CD4-positive, alpha-beta T cell treated with Interleukin-6 for 4 hours (primary cell): ENCODE measurements around the gene DYNC1LI1.
"Not testable (repeated sequence)": the region's sequence is repeated elsewhere in the genome, so short reads cannot be mapped to it uniquely, and the experiment has no call there.

ENCODE experiments used
- DNase-seq: peaks from one replicate; pipeline ENCODE4 v3.0.0-alpha.2; 2020; ENCODE audit warnings: mixed read lengths

The DYNC1LI1 gene

DNA sequence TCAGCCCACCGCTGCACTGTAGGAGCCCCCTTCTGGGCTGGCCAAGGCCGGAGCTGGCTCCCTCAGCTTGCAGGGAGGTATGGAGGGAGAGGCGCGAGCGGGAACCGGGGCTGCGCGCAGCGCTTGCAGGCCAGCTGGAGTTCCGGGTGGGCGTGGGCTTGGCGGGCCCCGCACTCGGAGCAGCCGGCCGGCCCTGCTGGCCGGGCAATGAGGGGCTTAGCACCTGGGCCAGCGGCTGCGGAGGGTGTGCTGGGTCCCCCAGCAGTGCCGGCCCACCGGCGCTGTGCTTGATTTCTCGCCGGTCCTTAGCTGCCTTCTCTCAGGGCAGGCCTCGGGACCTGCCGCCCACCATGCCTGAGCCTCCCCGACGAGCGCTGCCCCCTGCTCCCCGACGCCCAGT is 8.0 kb upstream of the DYNC1LI1 start:
- DNase-seq: not testable (repeated sequence)

DNA sequence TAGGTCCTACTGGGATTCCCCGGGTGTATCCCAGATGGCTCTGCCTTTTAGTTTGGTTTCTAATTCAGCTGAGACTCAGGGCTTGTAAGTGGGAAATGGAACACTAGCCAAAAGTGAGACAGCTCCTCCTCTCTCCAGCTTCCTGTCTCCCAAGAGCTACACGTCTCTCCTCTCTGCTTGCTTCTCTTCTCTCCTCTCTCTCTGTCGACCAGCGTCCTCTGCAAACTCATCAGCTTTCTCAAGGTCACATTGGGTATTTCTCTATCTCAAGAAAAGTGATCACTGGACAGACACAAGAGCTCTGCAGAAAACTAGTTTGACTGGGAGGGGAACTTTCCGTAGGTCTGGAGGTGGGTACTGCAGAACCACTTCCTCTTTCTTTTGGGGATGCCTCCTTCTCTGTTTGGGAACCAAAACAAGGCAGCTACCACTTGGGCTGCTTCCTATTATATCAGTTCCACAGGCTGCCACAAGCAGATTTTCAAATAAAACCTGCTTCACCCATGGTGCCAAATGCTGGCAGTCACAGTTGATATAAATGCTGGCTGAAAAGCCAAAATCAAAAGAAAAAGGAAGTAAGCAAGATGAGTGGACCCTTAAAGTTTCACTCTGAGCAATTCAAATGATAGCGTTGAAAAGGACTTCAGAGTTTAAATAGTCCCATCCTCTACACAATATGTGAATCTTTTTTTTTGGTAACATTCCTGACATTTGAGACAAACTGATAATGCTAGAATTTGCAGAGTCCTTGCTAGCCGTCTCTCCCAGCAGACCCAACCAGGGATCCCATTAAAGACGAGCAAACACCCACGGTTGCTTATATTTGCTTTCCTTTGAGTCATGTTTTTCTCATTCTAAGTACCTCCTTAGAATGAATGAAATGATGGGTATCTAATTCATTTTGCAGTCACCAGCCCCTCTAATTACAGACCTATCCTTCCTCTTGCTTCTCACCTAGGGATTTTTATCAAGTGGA is 7.2 kb upstream of the DYNC1LI1 start:
- no peak for DNase-seq

DNA sequence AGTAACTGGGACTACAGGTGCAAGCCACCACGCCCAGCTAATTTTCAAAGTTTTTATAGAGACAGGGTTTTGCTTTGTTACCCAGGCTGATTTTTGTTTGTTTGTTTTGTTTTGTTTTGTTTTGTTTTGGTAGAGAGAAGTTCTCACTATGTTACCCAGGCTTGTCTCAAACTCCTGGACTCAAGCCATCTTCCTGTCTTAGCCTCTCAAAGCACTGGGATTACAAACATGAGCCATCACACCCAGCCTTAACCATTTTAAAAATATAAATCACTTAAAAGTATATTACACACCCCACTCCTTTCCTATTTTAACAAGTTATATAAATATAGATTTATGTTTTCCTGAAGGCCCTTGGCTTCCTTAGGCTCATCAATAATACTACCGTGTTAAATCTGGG is 6.5 kb upstream of the DYNC1LI1 start:
- DNase-seq: no peak

DNA sequence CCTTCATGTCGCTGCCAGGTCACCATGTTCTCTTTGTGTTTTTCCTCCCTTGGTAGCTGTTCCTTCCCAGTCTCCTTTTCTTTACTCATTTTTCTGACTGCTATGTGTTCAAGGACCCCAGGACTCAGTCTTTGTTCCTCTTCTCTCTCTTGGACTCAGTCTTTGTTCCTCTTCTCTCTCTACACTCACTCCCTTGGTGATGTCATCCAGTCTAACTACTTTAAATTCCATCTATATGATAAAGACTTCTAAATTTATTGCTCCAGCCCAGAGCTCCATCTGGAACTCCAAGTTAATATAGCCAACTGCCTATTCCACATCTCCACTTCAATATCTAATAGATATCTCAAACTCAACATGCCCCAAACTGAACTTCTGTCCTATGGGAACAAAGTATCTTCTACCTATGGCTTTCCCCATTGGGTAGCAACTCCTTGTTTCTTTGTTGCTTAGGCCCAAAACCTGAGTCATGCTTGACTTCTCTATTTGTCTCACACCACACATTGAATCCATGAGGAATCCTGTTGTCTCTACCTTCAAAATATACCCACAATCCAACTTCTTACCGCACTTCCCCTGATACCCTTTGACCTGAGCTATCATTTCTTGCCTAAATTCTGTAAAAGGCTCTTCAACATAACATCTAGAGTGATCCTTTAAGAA is 4.9 kb upstream of the DYNC1LI1 start:
- no peak for DNase-seq

DNA sequence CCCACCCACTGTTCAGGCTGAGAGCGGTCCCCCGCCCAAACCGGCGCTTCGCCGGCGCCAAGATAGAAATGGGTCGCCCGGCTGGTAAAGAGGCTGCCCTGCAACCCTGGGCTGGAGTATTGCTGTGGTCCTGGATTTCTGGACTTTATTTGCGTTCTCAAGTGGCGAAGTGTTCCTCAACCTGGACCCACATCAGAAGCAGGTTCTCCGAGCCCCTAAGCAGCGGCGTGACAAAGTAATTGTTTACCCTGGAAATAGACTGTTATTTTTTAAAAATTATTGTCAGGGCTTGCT is 481 bp upstream of the DYNC1LI1 start:
- no peak for DNase-seq

DNA sequence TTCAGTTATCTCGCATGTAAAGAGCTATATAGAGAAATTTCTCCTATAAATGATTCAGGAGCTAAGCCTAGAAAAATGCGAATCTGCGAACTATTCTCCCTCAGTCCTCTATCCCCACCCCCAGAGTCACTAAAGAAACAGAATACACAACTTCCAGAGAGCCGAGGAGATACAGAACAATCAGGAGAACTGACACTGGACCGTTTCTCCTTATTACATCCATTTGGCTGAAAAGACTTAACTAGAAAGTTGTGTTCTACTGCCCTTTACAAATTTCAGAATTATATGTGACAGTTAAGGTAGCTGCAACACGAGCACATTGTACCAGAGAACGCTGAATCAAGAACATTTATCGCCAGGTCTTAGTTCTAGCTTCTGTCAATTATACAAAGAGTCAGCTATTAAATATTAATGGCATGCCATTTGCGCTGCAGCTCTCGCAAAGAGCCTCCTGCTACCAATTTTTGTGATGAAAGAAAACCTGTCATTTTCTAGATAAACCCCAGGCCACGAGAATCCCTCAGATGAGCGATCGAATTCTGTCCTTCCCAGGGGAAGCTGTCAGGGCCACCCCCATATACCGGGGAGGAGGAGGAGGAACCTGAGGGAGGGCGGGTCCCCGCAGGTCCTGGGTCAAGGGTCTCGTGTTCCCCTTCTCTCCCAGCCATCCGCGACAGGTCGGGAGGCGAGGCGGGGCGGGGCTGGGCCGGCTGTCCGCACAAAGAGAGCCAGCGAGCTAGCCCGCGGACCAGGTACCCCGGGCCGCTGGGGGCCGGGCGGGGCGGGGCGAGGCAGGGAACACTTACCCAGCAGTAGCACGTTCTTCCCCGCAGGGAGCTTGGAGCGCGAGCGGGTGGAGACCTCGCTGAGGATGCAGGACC is 878 bp downstream of the DYNC1LI1 start:
- DNase-seq: peak; percentile 43

DNA sequence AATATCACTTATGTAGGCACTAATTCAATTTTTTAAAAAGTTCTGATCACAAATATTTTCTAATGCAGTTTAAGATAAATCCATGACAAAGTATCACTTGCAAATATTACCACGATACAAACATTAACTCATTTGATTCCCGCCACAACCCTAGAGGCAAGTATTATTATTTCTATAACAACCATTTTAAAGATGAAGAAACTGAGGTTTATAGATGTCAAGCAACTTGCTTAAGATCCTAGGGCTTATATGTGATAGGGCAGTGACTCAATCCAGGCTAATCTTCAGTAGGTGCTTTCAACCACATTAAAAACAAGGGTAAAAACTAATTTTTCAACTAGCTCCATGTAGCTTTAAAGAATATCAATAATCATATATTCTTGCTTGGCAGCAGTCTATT is 1.7 kb downstream of the DYNC1LI1 start:
- DNase-seq: no peak

DNA sequence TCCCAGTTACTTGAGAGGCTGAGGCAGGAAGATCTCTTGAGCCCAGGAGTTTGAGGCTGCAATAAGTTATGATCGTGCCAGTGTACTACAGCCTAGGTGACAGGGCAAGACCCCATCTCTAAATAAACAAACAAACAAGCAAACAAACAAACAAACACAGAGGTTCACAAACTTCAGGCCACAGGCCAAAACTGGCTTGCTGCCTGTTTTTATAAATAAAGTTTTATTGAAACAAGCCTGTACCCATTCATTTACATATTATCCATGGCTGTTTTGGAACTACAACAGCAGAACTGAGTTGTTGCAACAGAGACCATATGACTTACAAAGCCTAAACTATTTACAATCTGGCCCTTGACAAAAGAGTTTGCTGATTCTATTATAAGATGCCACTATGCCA is 6.5 kb downstream of the DYNC1LI1 start:
- no peak for DNase-seq

DNA sequence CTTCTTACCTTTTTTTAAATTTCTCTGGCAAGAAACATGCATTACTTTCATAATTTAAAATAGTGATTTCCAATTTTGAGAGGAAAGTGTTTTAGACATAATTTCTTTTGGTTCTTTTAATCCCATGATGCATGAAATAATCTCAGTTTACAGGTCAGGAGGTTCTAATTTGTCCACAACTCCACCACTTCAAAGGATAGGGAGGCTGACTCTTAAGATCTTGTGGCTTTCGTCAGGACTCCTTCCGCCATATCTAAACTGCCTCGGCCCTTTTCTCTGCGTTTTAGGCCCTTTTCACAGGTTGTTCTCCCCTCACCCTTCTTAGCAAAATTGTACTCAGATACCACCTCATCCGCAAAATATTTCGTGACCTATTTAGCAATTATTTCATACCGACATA is 8.0 kb downstream of the DYNC1LI1 start:
- no peak for DNase-seq

DNA sequence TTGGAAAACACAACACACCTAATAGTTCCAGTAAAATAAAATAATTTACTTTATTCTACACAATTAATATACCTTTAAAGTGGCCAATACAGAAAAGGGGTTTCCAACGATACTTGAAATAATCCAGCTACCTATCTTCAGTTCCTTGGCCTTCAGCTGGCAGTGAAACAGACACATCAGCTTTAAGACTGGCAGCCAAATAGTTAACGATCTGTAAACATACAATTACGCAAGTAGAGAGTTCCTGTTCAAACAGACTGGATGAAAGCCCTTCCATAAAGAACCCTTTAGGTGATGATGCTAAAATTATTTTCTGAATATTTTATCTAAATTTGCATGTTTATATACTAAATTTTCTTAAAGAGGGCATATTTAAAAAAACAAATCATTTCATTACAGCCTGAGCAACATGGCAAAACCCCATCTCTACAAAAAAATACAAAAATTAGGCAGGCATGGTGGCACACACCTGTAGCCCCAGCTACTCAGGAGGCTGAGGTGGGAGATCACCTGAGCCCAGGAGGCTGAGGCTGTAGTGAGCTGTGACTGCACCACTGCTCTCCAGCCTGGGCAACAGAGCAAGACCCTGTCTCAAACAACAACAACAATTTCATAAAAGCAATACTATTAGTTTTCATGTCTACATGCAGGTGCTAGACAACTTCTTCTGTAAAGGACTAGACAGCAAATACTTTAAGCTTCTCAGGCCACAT is 12.9 kb downstream of the DYNC1LI1 start:
- no peak for DNase-seq

DNA sequence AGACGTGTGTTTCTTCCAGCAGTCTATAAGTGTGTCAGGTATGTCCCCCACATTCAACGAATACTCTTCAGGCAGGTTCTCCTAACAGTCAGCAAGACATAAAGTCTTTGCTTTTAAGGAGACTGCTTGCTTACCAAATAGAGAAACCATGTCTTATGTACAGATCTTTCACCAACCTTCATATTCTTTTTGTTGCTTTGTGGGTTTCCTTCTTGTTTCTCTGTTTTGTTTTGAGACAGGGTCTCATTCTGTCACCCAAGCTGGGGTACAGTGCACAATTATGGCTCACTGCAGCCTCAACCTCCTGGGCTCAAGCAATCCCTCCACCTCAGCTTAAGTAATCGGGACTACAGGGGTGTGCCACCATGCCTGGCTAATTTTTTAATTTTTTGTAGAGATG is 14.3 kb downstream of the DYNC1LI1 start:
- no peak for DNase-seq

DNA sequence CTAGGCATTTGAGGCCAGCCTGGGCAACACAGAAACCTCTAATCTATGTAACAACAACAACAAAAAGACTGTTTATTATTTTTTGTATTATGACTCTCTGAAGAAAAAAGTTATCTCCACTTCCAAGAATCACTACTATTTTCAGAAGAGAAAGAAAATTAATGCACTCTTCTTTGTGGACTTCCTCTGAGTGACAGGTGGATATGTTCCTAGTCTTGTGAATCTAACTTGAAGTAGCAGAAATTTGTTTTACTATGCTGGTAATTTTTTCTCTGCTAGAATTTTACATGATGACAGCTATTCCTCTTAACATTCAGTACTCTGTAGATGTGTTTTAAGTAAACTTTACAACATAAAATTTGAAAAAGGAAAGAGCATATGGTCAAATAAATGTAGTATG is 16.7 kb downstream of the DYNC1LI1 start:
- no peak for DNase-seq

DNA sequence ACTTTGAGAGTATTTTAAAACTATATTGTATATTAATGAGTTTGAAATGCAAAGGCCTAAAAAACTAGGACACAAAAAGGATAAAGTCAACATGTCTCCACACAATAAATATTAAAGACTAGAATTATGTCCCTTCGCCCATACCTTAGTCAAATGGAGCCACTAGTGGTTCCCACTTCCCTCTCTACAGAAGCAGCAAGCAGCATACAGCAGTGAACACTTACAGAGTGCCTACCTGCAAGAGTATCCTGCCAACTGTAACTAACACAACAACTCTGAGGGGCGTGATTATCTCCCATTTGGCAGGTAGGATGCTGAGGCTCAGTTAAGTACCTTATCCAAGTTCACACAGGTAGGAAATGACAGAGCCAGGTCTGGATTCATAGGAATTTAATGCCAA is 17.2 kb downstream of the DYNC1LI1 start:
- DNase-seq: no peak

DNA sequence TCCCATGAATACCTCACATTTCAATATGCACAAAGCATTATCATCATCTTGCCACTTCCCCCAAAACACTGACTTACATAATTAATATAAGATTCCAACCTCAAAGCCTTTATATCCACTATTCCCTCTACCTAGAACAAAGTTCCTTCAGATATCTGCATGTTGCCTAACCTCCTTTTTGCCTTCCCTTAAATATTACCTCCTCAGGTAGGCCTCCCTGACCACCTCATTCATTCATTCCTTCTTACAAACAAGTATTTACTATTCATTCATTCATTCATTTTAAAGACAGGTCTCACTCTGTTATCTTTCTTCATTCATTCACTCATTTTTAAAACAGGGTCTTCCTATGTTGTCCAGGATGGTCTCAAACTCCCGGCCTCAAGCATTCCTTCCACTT is 18.6 kb downstream of the DYNC1LI1 start:
- DNase-seq: no peak

DNA sequence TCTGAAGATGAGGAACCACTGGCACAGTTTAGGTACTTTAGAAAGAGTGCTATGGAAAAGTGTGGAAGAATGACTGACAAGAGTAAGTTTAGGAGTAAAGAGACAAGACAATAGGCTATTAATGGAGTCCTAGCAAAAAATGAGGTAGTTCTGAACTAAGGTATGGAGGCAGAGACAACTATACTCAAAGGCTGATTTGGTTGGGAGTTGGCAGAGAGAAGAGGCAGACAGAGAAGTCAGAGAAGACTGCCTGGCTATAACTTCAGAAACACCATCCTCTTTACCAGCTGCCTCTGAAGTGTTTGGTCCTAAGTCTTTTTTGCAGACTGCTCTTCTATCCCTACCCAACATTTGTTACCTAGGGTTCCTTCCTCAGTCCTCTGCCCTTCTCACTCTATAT is 19.2 kb downstream of the DYNC1LI1 start:
- no peak for DNase-seq

DNA sequence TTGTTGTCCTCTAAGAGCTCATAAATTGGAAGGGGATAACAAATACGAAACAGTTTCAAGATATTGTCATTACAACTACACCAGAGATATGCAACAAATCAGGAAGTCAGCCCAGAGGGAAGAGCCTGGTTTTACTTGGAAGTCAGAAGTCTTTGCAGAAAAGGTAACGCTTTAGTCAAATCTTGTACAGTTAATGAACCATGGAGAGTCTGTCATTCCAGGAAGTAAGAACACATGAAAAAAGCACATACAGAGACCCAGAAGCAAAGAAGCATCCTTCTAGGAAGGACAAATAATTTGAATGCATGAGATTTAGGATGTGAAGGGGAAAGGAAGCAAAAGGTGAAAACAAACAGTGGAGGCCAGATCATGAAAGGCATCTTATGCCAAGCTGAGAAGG is 19.6 kb downstream of the DYNC1LI1 start:
- DNase-seq: no peak

DNA sequence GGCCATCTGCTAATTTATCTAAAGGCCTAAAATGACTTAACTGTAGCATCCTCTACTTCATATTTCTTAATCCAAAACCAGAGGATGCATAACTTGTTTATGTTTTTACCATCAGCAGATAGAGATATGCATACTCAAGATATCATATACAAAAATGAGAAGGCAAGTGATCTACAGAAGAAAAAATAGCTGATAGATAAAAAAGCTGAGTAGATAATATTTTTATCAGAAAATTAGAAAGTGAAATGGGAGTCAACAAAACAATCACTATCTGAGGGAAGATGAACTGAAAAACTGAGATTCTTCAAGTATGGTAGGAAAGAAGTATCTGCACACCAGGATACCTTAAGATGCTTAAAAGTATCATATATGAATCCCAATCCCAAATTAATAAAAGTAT is 25.4 kb downstream of the DYNC1LI1 start:
- no peak for DNase-seq

DNA sequence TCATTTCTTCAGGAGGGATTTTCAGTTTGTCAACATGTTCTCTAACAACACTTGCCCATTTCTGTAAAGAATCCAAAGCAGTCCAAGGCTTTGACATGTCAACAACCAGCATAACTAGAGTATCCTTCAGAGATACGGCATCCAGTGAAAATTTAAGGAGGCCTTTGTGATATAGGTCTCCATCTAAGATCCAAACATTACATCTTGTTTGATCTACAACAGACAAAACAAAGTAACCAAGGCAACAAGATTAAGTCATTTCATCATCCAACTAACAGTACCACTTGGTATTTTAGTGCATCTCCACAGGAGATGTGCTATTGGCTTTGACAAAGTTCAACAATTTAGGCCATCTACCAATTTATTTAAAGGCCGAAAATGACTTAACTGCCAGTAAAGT is 25.8 kb downstream of the DYNC1LI1 start:
- DNase-seq: no peak

DNA sequence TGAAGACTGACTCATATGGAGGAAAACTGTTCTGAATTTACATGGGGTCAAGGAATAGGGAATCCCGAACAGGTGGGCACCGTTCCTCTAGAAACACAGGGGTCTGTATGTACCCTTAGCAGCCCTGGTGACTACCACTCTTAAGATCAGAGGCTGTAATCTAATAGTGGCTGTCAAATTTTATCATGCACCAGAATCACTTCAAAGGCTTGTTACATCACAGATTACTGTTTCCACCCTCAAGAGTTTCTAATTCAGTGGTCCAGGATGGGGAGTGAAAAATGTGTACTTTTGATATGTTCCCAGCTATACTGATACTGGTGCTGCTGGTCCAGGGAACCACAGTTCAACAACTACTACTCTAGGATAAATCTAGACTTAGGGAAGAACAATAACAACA is 27.9 kb downstream of the DYNC1LI1 start:
- no peak for DNase-seq

DNA sequence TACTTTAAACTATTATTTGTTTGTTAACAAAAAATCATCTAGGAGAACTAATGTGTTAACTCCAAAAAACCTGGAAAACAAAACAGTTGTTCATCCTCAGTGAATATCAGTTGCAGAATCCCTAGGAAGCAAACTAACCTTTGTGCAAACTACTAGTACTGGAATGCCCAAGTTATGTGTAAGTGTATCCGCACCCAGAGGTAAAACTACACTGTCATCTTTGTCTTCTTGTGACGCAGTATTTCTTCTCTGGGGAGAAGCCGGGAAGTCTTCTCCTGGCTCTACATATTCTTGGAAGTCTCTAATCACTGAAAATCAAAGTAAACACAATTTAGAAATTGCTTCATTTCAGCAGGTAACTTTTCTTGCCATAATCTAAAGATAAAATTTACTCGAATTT is 29.8 kb downstream of the DYNC1LI1 start:
- no peak for DNase-seq

DNA sequence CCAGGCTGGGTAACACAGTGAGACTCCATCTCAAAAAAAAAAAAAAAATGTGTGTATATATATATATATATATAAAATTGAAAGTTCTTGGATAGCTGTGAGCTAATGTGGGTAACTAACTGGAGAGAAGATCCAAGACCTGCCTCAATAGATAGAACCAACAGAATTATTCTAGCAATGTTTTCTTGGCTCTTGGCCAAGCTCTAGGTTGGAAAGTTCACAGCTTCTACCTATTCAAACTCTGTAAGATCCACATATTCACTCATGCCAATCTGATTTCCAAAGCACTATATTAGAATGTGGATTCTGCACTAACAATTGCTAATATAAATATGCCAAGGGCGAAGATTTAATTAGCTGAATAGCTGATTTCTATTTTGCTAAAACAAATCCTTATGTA is 38.2 kb downstream of the DYNC1LI1 start:
- DNase-seq: no peak

DNA sequence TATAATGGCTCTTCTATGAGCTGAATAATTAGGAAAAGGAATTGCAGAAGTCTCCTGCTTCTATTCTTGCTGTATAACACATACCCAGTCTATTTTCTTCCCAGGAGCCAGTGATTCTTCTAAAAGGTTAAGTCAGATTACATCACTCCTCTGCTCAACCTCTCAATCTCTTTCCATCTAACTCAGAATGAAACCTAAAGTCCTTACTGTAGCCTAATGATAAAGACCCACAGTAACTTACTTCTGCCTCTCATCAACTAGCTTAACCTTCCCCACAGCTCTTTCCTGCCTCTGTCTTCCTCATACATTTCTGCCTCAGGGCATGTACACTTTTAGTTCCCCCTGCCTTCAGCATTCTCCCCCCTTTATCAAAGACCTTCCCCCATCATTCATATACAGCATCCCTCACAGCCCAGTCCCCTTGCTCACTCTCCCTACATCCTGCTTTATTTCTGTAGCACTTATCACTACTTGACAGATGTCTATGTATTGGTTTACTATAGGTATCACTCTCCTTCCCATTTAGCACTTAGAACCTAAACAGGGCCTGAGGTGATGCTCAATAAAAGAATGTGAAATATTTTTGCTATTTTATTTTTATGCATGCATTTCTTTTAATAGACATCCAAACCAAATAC is 39.5 kb downstream of the DYNC1LI1 start:
- DNase-seq: no peak
